GM23248 (cell line): ENCODE results near the gene SHISA9. TPM values are rescaled to one million over a fixed set of nuclear protein-coding genes. Genes with fewer than 3 reads are reported as not detected.

ENCODE experiments used
- DNase-seq: peaks from one replicate; pipeline ENCODE4 v3.0.0-alpha.2; 2015
- H2AFZ ChIP-seq: fragments of 200-600 bp; sonication (generic); 2 replicates; pipeline ENCODE4 v1.6.1; 2016; ENCODE audit warnings: antibody characterized with exemption
- H3F3A ChIP-seq: fragments of 200-600 bp; sonication (generic); 2 replicates; pipeline ENCODE4 v1.6.1; 2016; ENCODE audit warnings: mild to moderate bottlenecking, antibody characterized with exemption, mixed run types; ENCODE audit not compliant: insufficient read depth
- H3K27ac ChIP-seq: fragments of 200-600 bp; sonication (generic); 2 replicates; pipeline ENCODE4 v1.5.1; 2016; ENCODE audit warnings: mild to moderate bottlenecking
- H3K27me3 ChIP-seq: fragments of 200-600 bp; sonication (generic); replicated peaks from 2 replicates; pipeline ENCODE4 v1.6.1; 2016; ENCODE audit warnings: mild to moderate bottlenecking; ENCODE audit not compliant: insufficient read depth
- H3K36me3 ChIP-seq: fragments of 200-600 bp; sonication (generic); 2 replicates; pipeline ENCODE4 v1.6.1; 2016; ENCODE audit warnings: low read depth, mild to moderate bottlenecking
- H3K4me1 ChIP-seq: fragments of 200-600 bp; sonication (generic); 2 replicates; pipeline ENCODE4 v1.6.1; 2016; ENCODE audit warnings: mild to moderate bottlenecking; ENCODE audit not compliant: insufficient read depth
- H3K4me2 ChIP-seq: fragments of 200-600 bp; sonication (generic); one replicate; pipeline ENCODE4 v1.6.1; 2016; ENCODE audit warnings: mild to moderate bottlenecking; ENCODE audit not compliant: unreplicated experiment
- H3K4me3 ChIP-seq: fragments of 200-600 bp; sonication (generic); 2 replicates; pipeline ENCODE4 v1.5.1; 2016; ENCODE audit warnings: mild to moderate bottlenecking
- H3K79me2 ChIP-seq: fragments of 200-600 bp; sonication (generic); 2 replicates; pipeline ENCODE4 v1.6.1; 2016; ENCODE audit warnings: mild to moderate bottlenecking; ENCODE audit not compliant: insufficient read depth
- H3K9ac ChIP-seq: fragments of 200-600 bp; sonication (generic); 2 replicates; pipeline ENCODE4 v1.6.1; 2016; ENCODE audit warnings: mild to moderate bottlenecking
- H3K9me2 ChIP-seq: fragments of 200-600 bp; sonication (generic); 2 replicates; pipeline ENCODE4 v1.6.1; 2016; ENCODE audit warnings: mixed run types, mild to moderate bottlenecking, moderate library complexity; ENCODE audit not compliant: insufficient read depth
- H3K9me3 ChIP-seq: fragments of 200-600 bp; sonication (generic); one replicate; pipeline ENCODE4 v1.6.1; 2017; ENCODE audit warnings: low read depth
- H4K20me1 ChIP-seq: fragments of 200-600 bp; sonication (generic); 2 replicates; pipeline ENCODE4 v1.6.0; 2016; ENCODE audit not compliant: insufficient read depth
- EZH2 ChIP-seq: fragments of 200-600 bp; sonication (generic); IDR thresholded peaks from 2 replicates; pipeline ENCODE4 v1.6.1; 2018; ENCODE audit warnings: antibody characterized with exemption, mild to moderate bottlenecking; ENCODE audit not compliant: insufficient read depth, poor library complexity, severe bottlenecking
- EZH2phosphoT487 ChIP-seq: fragments of 200-600 bp; sonication (generic); IDR thresholded peaks from 2 replicates; pipeline ENCODE4 v1.6.1; 2018; ENCODE audit warnings: antibody characterized with exemption, moderate library complexity, mild to moderate bottlenecking, low read depth; ENCODE audit not compliant: insufficient read depth
- WGBS, 2 experiments: methylation state at CpG; one replicate each; pipeline ENCODE4 v1.1.6; 2015 to 2017; ENCODE audit warnings: low lambda C conversion rate in 2 of 2, low coverage in 1 of 2; ENCODE audit errors: missing lambda C conversion rate in 2 of 2; 5-methylcytosine and 5-hydroxymethylcytosine counted together
- in situ Hi-C: fragments of 300-500 bp; cut with MboI; formaldehyde crosslinking; loops from 2 replicates; pipeline ENCODE4 v1.15.0; 2020
- polyA plus RNA-seq: library from polyadenylated mRNA; unstranded; fragments of >200 nt; fragmentation: Nextera tagmentation; extraction: Ambion mirVana; gene quantifications from 2 replicates; pipeline ENCODE4 v1.2.1, GENCODE V29; 2016
- total RNA-seq: library from RNA; depleted of rRNA; stranded (reverse); fragments of >200 nt; shearing (Covaris generic); gene quantifications from 2 replicates; pipeline ENCODE4 v1.2.3, GENCODE V29; 2014

The SHISA9 gene
- total and polyA plus RNA-seq, 2 experiments from 2014 or later, result not detected

GRCh38 chr16:13193721-13194120 lies 292.3 kb downstream of the SHISA9 start:
- H4K20me1 ChIP-seq, result no peaks in the 10 kb centered on the region

GRCh38 chr16:13194766-13195165 lies 293.4 kb downstream of the SHISA9 start:
- no peaks in the 10 kb centered on the region for H3K27me3 ChIP-seq
- no peak overlapping the region for H3K4me3 ChIP-seq
- no peaks in the 10 kb centered on the region for H3K4me1 ChIP-seq
- in situ Hi-C loops, result no loop called here
- TF ChIP-seq EZH2phosphoT487, result no peak
- no peak for TF ChIP-seq EZH2
- no peak for DNase-seq
- no peaks in the 10 kb centered on the region for H4K20me1 ChIP-seq
- WGBS, 2 experiments, result 10 to 13% methylated on average over 2 of the region's 2 CpGs
- H3K79me2 ChIP-seq, result no peaks in the 10 kb centered on the region
- no peaks in the 10 kb centered on the region for H3F3A ChIP-seq
- H3K9ac ChIP-seq, result no peak overlapping the region
- H2AFZ ChIP-seq, result no peak overlapping the region
- H3K36me3 ChIP-seq, result no peaks in the 10 kb centered on the region
- no peaks in the 10 kb centered on the region for H3K9me2 ChIP-seq
- no peaks in the 10 kb centered on the region for H3K9me3 ChIP-seq
- no peak overlapping the region for H3K27ac ChIP-seq
- no peak overlapping the region for H3K4me2 ChIP-seq

More at GRCh38 chr16:13193721-13194120, 292.3 kb downstream of the SHISA9 start:
- Histone ChIP-seq H3K9me3 (no peaks in the 10 kb centered on the region), H3K27me3 (no peaks in the 10 kb centered on the region), H3K36me3 (no peaks in the 10 kb centered on the region), H3K4me2 (no peak overlapping the region), H2AFZ (no peak overlapping the region), H3K4me3 (no peak overlapping the region), H3F3A (no peaks in the 10 kb centered on the region), H3K9me2 (no peaks in the 10 kb centered on the region), H3K79me2 (no peaks in the 10 kb centered on the region), H3K4me1 (no peaks in the 10 kb centered on the region), H3K27ac (no peak overlapping the region), H3K9ac (no peak overlapping the region)
- 15 to 19% methylated on average over 1 of the region's 1 CpG for WGBS, 2 experiments
- in situ Hi-C loops, result no loop called here
- TF ChIP-seq EZH2phosphoT487 (no peak), EZH2 (no peak)
- DNase-seq, result no peak

GRCh38 chr16:13203725-13204124 lies 302.3 kb downstream of the SHISA9 start:
- Histone ChIP-seq H2AFZ (no peak overlapping the region), H3K9me3 (no peaks in the 10 kb centered on the region), H3K4me2 (no peak overlapping the region), H3K9ac (no peak overlapping the region), H3K36me3 (no peaks in the 10 kb centered on the region), H3K27me3 (no peaks in the 10 kb centered on the region), H3K4me1 (no peaks in the 10 kb centered on the region), H3K27ac (no peak overlapping the region), H3K4me3 (no peak overlapping the region), H3F3A (no peaks in the 10 kb centered on the region), H4K20me1 (no peaks in the 10 kb centered on the region), H3K9me2 (no peaks in the 10 kb centered on the region), H3K79me2 (no peaks in the 10 kb centered on the region)
- DNase-seq, result no peak
- no peak for TF ChIP-seq EZH2phosphoT487
- no peak for TF ChIP-seq EZH2
- in situ Hi-C loops, result no loop called here

GRCh38 chr16:13205352-13205751 lies 304.0 kb downstream of the SHISA9 start:
- Histone ChIP-seq H3K4me3 (no peak overlapping the region), H3K4me2 (no peak overlapping the region), H3K9me3 (no peaks in the 10 kb centered on the region), H3K79me2 (no peaks in the 10 kb centered on the region), H3K9ac (no peak overlapping the region), H3K36me3 (no peaks in the 10 kb centered on the region), H4K20me1 (no peaks in the 10 kb centered on the region), H3F3A (no peaks in the 10 kb centered on the region), H3K9me2 (no peaks in the 10 kb centered on the region), H3K4me1 (no peaks in the 10 kb centered on the region), H3K27ac (no peak overlapping the region), H3K27me3 (no peaks in the 10 kb centered on the region), H2AFZ (no peak overlapping the region)
- TF ChIP-seq EZH2phosphoT487 (no peak), EZH2 (no peak)
- DNase-seq, result no peak
- in situ Hi-C loops, result no loop called here

GRCh38 chr16:13206606-13207005 lies 305.2 kb downstream of the SHISA9 start:
- H3K4me1 ChIP-seq, result no peaks in the 10 kb centered on the region
- H4K20me1 ChIP-seq, result no peaks in the 10 kb centered on the region
- no peak overlapping the region for H3K27ac ChIP-seq
- H3K79me2 ChIP-seq, result no peaks in the 10 kb centered on the region
- H3K9me2 ChIP-seq, result no peaks in the 10 kb centered on the region
- 2 to 5% methylated on average over 4 of the region's 4 CpGs for WGBS, 2 experiments
- no peaks in the 10 kb centered on the region for H3K27me3 ChIP-seq
- TF ChIP-seq EZH2phosphoT487 (no peak), EZH2 (no peak)
- no peaks in the 10 kb centered on the region for H3F3A ChIP-seq
- H3K9me3 ChIP-seq, result no peaks in the 10 kb centered on the region
- H3K9ac ChIP-seq, result no peak overlapping the region
- no peak overlapping the region for H3K4me3 ChIP-seq
- no peaks in the 10 kb centered on the region for H3K36me3 ChIP-seq
- in situ Hi-C loops, result no loop called here
- no peak for DNase-seq
- H3K4me2 ChIP-seq, result no peak overlapping the region
- H2AFZ ChIP-seq, result no peak overlapping the region
